ENCODE measurements around the gene BRD1.

The BRD1 gene

GRCh38 chr22:49726022-49726681, 101.5 kb downstream of the BRD1 start:
- DNase-seq: no peak

DNA sequence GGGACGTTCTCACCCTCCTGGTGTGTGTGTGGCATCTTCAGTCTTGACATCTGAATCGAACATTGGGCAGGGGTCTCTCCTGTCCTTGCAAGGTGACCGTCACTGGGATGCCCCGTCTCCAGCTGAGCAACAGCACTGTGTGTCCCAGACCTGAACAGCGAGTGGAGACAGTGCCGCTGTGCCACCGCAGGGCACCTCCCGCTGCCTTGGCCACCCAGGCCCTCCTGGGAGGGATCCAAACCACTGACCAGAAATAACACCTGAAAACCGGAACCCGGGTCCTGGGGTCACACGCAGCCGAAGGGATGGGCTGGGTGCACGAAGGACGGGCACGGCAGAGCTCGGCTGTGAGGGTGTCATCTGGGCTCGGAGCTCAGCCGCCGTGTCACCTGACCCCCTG, 102.2 kb downstream of the BRD1 start:
- DNase-seq: no peak

DNA sequence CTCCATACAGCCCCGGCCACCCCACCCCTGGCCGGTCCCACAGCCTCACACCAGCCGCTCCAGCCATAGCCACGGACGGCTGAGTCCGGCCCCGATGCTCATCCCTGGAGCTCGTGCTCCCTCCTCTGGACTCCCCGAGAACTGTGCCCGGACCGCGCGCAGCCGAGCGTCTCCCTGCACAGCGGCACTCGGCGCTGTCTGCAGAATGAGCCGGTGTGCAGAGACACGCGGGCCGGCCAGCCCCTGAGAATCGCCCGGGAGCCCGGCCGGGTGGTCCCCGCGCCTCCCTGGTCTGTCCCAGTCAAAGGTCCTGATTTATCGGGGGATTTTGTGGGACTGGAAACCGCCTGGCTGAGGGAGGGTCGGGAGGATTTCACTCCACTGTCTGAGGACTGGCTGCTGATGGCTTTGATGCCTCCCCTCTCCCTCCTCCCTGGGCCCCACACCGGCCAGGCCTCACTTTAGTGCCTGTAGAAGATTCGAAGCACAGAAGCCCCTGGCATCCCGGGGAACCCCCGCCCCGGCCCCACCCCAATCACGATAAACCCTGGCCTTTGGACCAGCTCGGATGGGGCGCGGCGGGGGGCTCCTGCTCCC, 102.7 kb downstream of the BRD1 start:
- peak; percentile 42 for DNase-seq

DNA sequence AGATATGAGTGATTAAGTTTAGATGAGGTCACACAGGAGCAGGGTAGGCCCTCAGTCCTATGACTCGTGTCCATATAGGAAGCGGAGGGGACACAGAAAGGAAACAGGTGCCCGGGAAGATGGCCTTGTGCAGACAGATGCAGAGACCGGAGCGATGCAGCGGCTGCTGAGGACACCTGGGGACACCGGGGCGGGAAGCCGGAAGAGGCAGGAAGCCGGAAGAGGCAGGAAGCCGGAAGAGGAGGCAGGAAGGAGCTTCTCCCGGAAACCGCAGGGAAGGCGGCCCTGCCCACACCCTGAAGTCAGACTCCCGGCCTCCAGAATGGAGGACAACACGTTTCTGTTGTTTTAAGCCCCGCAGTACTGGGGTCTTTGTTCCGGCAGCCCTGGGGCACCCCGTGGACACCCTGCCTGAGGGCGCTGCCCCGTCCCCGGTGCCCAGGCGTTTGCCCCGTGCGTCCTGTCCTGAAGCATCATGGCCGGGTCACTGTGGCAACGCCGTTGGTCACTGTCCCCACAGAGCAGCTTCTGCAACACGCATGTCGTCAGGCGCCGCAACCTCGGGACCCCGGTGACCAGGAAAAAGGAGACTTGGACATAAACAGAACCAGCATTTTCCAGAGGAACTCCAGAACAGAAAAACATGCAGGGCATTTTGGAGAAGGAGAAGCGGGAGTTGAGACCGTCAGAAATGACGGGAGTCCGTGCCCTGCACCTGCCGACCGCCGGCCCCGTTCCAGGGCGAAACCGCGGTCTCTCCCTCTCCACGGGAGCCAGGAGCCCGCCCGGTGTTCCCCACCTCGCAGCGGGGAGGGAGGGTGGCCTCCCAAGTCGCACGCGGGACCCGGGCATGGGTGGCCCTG, 103.4 kb downstream of the BRD1 start:
- peak; percentile 7 for DNase-seq

- DNase-seq: no peak
Measured at GRCh38 chr22:49723478-49724029, 104.1 kb downstream of the BRD1 start.
